Erythroblast (primary cell): Measurements from ENCODE around the gene ACTBL2.

Experiments used
- GATA1 ChIP-seq: IDR thresholded peaks from 2 replicates; pipeline ENCODE4 v1.6.1; 2011; ENCODE audit warnings: low read depth, mild to moderate bottlenecking, control low read depth, low read length, moderate library complexity
- POLR2A ChIP-seq: IDR thresholded peaks from 2 replicates; pipeline ENCODE4 v1.6.1; 2011; ENCODE audit warnings: mild to moderate bottlenecking, low read length

DNA sequence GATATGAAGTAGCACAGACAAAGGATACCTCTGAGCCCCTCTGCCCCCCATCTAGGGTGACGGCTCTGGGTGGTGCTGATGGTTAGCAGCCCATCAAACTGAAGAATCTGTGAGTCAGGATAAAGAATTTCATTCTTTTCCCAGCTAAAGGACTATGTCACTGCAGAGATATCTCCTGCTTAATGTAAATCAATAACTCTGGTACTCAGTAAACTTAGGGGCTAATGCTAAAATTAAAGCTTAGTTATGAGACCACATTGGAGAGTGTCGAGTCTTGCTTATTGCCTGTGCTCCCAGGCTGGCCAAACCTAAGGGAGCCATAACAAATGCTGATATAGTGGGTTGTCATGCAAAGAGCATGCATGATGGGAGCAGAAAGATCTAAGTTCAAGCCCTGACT lies 25.6 kb upstream of the ACTBL2 start:
- TF ChIP-seq POLR2A, result no peak
- TF ChIP-seq GATA1, result no peak
